NCI-H82 (cell line): ENCODE measurements around the gene CBLB.

Source experiments
- DNase-seq: peaks from one replicate; lab custom pipeline; 2025; lab: John Stamatoyannopoulos, UW

Gene CBLB

GRCh38 chr3:105868742-105869530, at the start of gene CBLB:
TSS of gene CBLB (minus strand) at chr3:105869012. CDS start at chr3:105867577, 1,435 bp downstream.
- DNase-seq = peak; percentile 98

GRCh38 chr3:105916767-105917166, 48.0 kb upstream of the CBLB start:
- DNase-seq = no peak

- no peak for DNase-seq
Observed at GRCh38 chr3:105915524-105915923, 46.7 kb upstream of the CBLB start.

- no peak for DNase-seq
Observed at GRCh38 chr3:105913616-105914015, 44.8 kb upstream of the CBLB start.

- DNase-seq = no peak
Observed at GRCh38 chr3:105912891-105913290, 44.1 kb upstream of the CBLB start.

- DNase-seq = no peak
Observed at GRCh38 chr3:105911496-105911895, 42.7 kb upstream of the CBLB start.

GRCh38 chr3:105907777-105908176, 39.0 kb upstream of the CBLB start:
- DNase-seq = no peak

GRCh38 chr3:105906836-105907235, 38.0 kb upstream of the CBLB start:
- no peak for DNase-seq

- no peak for DNase-seq
Observed at GRCh38 chr3:105906345-105906744, 37.5 kb upstream of the CBLB start.

GRCh38 chr3:105905328-105905727, 36.5 kb upstream of the CBLB start:
- no peak for DNase-seq

- DNase-seq = no peak
Observed at GRCh38 chr3:105904678-105905284, 36.0 kb upstream of the CBLB start.

GRCh38 chr3:105904251-105904650, 35.4 kb upstream of the CBLB start:
- DNase-seq = no peak

- no peak for DNase-seq
Observed at GRCh38 chr3:105899516-105899915, 30.7 kb upstream of the CBLB start.

GRCh38 chr3:105891101-105891500, 22.3 kb upstream of the CBLB start:
- no peak for DNase-seq

GRCh38 chr3:105888621-105889579, 20.1 kb upstream of the CBLB start:
- no peak for DNase-seq

- no peak for DNase-seq
Observed at GRCh38 chr3:105885256-105885655, 16.4 kb upstream of the CBLB start.

GRCh38 chr3:105883798-105884377, 15.1 kb upstream of the CBLB start:
- DNase-seq = no peak

- no peak for DNase-seq
Observed at GRCh38 chr3:105880681-105881290, 12.0 kb upstream of the CBLB start.

GRCh38 chr3:105878061-105878460, 9.2 kb upstream of the CBLB start:
- DNase-seq = no peak

- DNase-seq = no peak
Observed at GRCh38 chr3:105877336-105877910, 8.6 kb upstream of the CBLB start.

- no peak for DNase-seq
Observed at GRCh38 chr3:105876780-105877327, 8.0 kb upstream of the CBLB start.
